Kidney epithelial cell (primary cell): ENCODE measurements around the gene ALAS2. TPM values are rescaled to one million over a fixed set of nuclear protein-coding genes. Genes with fewer than 3 reads are reported as not detected.

ENCODE experiments used
- DNase-seq: peaks from one replicate; pipeline ENCODE4 v3.0.0-alpha.2; 2010; ENCODE audit warnings: low read depth
- H3K27me3 ChIP-seq: 2 replicates; pipeline ENCODE4 v1.6.0; 2011; ENCODE audit warnings: low read length; ENCODE audit not compliant: control insufficient read depth, insufficient read depth
- H3K36me3 ChIP-seq: 2 replicates; pipeline ENCODE4 v1.5.1; 2011; ENCODE audit warnings: low read length; ENCODE audit not compliant: control insufficient read depth, insufficient read depth
- H3K4me3 ChIP-seq: 2 replicates; pipeline ENCODE4 v1.5.1; 2011; ENCODE audit warnings: low read depth, mild to moderate bottlenecking, control low read depth, low read length
- total RNA-seq: library from RNA; depleted of rRNA; stranded (reverse); fragments of >200 nt; gene quantifications from 2 replicates; pipeline ENCODE4 v1.2.3, GENCODE V29; 2015
- TF ChIP-seq, protein P1 (sequence below): IDR thresholded peaks from 2 replicates; pipeline ENCODE4 v1.5.1; 2011; ENCODE audit warnings: mild to moderate bottlenecking, moderate library complexity, low read length, control low read depth, inconsistent platforms; ENCODE audit not compliant: insufficient read depth, poor library complexity, severe bottlenecking

ALAS2 gene
- total RNA-seq, 1 donor from 2014 or later: not detected

DNA sequence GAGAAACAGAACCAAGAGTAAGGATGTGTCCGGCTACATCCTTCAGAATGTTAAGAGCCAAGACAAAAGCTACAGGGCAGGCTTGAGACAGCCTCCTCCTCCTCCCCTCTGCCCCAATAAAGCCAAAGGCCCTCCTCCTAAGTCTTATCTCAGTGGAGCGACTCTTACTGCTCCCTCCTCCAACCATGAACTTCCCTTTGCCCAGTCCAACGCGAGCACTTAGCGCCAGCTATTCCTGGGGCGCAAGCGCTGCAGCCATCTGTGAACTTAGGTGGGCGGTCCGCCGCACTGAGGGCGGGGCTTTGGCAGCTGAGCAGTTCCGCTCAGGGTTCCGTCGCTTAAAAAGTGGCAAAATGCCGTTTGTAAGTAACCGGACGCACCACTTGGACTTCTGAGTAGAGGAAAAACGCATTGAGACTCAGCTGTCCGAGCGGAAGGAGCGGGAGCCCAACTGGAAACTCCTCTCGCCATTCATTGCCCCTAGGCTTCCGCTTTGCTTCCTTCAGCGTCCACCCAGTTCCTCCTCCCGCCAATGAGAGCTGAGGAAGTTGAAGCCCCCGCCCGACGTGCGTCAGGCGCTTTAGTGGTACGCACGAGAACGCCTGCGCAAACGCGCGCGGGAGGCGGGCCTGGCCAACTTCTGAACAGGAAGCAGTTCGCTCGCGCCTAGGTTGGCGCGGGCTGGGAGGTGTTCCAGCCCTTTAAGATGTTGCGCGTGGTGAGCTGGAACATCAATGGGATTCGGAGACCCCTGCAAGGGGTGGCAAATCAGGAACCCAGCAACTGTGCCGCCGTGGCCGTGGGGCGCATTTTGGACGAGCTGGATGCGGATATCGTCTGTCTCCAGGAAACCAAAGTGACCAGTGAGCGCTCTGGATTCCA is 30.8 kb downstream of the ALAS2 start, which contains the start of gene APEX2:
Gene APEX2 (plus strand): TSS at position 647 of the 882 bp plus-strand sequence. CDS start 60 bp downstream, at position 707.
- peak; percentile 65 for DNase-seq
- Histone ChIP-seq H3K36me3 (no peaks in the 10 kb centered on the region), H3K27me3 (no peaks in the 10 kb centered on the region), H3K4me3 (peak within 1 kb of the TSS; percentile 61)
- TF ChIP-seq, protein P1, sequence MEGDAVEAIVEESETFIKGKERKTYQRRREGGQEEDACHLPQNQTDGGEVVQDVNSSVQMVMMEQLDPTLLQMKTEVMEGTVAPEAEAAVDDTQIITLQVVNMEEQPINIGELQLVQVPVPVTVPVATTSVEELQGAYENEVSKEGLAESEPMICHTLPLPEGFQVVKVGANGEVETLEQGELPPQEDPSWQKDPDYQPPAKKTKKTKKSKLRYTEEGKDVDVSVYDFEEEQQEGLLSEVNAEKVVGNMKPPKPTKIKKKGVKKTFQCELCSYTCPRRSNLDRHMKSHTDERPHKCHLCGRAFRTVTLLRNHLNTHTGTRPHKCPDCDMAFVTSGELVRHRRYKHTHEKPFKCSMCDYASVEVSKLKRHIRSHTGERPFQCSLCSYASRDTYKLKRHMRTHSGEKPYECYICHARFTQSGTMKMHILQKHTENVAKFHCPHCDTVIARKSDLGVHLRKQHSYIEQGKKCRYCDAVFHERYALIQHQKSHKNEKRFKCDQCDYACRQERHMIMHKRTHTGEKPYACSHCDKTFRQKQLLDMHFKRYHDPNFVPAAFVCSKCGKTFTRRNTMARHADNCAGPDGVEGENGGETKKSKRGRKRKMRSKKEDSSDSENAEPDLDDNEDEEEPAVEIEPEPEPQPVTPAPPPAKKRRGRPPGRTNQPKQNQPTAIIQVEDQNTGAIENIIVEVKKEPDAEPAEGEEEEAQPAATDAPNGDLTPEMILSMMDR: no peak

- Histone ChIP-seq H3K27me3 (no peaks in the 10 kb centered on the region), H3K4me3 (no peak overlapping the region), H3K36me3 (no peaks in the 10 kb centered on the region)
- TF ChIP-seq, protein P1: no peak
- no peak for DNase-seq
Observed at GRCh38 chrX:54995621-54996020, 35.2 kb downstream of the ALAS2 start.

- Histone ChIP-seq H3K27me3 (no peaks in the 10 kb centered on the region), H3K36me3 (no peaks in the 10 kb centered on the region), H3K4me3 (no peak overlapping the region)
- TF ChIP-seq, protein P1: no peak
- no peak for DNase-seq
Observed at GRCh38 chrX:54994668-54995351, 36.0 kb downstream of the ALAS2 start.

- H3K4me3 ChIP-seq: no peak within 1 kb of the TSS
- H3K27me3 ChIP-seq: no peaks in the 10 kb centered on the region
- TF ChIP-seq, protein P1: no peak
- no peak for DNase-seq
- H3K36me3 ChIP-seq: no peaks in the 10 kb centered on the region
Observed at GRCh38 chrX:54994099-54994498, 36.7 kb downstream of the ALAS2 start, which contains the start of gene PFKFB1. Gene PFKFB1 (minus strand): TSS chrX:54994188. CDS start chrX:54994007, 181 bp downstream.

GRCh38 chrX:54992911-54993622 is 37.7 kb downstream of the ALAS2 start:
- no peaks in the 10 kb centered on the region for H3K36me3 ChIP-seq
- no peak overlapping the region for H3K4me3 ChIP-seq
- TF ChIP-seq, protein P1: no peak
- H3K27me3 ChIP-seq: no peaks in the 10 kb centered on the region
- DNase-seq: no peak
